Body of pancreas (tissue), 4 donors: ENCODE data around the gene MISP.

Experiments
- CTCF ChIP-seq, 7 experiments: fragments of 450-650 bp in 4 of 7; fragments of 200-600 bp in 3 of 7; sonication (generic) in 3 of 7; IDR thresholded peaks; one replicate each; pipeline ENCODE4 v1.5.1; 2016 to 2019; ENCODE audit warnings: antibody characterized with exemption in 7 of 7
- POLR2A ChIP-seq, 3 donors: fragments of 450-650 bp; IDR thresholded peaks; one replicate each; pipeline ENCODE4 v1.6.1; 2016; ENCODE audit warnings: antibody characterized with exemption in 3 of 3, mild to moderate bottlenecking in 2 of 3

GRCh38 chr19:723247-723646 is 27.7 kb upstream of the MISP start:
- TF ChIP-seq POLR2A (IDR thresholded peaks at IDR 0.05) = no peak
- TF ChIP-seq CTCF (IDR thresholded peaks at IDR 0.05) = no peak
